HG03565 (cell line): ENCODE results near the gene PDXDC1.
"Not testable (repeated sequence)": the region's sequence is repeated elsewhere in the genome, so short reads cannot be mapped to it uniquely, and the experiment has no call there.

Source experiments
- ATAC-seq: cut with Tn5 transposase; IDR thresholded peaks from one replicate; pipeline ENCODE4 v1.9.1; 2021; ENCODE audit warnings: mild to moderate bottlenecking, moderate library complexity; ENCODE audit not compliant: unreplicated experiment

The PDXDC1 gene

GRCh38 chr16:15062085-15062810 lies 87.4 kb downstream of the PDXDC1 start:
- ATAC-seq = not testable (repeated sequence)

DNA sequence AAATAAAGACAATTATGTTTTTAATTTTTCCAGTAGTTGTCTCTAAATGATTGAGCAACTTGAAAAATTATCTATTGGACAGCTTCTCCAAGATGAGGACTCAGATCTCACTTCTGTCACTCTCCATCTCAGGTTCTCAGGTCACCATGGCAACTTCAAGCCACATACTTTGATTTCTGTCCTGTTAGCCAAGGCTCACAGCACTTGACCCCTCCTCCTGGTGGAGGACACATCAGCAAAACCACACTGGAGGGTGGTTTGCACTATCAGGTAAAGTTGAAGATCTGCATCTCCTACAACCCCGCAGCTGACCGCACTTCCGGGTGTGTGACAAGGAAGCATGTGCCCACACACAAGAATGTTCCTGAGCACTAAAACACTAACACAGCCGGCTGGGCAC lies 91.1 kb downstream of the PDXDC1 start:
- ATAC-seq = not testable (repeated sequence)

GRCh38 chr16:15066690-15067089 lies 91.9 kb downstream of the PDXDC1 start:
- ATAC-seq = not testable (repeated sequence)

DNA sequence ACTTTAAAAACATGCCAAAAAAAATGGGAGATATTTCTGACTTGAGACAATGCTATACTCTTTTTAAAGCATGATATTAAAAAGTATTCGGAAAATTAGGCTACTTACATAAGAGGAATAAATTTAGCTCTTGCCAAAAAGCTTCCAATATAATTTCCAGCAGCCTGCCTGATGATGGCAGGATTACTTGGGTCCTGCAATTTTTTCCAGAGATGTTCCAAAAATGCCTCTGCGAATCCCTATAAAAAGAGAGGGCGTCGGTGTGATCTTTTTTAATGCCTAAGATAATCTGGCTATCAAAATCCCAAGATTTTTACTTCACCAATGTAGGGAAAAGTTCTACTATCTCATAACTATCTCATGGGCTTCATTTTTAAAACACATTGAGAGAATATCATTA lies 96.2 kb downstream of the PDXDC1 start:
- not testable (repeated sequence) for ATAC-seq

DNA sequence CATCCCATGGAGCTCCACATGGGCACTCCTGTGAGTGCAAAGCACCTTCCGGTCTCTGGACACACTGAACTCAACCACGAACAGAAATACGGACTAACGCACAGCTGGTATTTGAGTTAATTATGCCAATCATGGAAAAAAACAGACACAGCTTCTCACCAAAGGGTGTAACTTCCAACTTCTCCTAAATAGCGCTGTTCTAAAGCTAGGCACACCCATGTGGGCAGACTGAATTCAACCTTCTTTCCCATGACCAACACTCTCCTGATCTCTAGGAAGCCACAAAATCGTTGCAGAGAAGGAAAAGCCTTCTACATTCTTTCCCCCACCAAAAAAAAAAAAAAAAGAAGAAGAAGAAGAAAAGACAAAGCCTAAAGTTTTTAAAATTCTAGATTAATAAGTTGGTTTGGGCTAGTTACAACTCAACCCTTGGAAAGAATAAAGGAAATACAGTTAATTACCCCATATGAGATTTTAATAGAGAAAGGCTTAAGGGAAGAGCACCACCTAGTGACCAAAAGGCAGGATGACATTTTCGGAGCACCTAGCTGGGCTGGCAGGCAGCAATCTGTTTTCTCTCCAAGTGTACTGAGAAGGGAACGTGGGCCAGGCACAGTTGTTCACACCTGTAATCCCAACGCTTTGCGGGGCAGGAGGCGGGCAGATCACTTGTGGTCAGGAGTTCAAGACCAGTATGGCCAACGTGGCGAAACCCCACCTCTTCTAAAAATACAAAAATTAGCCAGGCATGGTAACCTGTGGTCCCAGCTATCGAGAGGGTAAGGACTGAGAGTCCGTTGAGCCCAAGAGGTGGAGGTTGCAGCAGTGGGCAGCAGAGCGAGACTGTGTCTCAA lies 97.3 kb downstream of the PDXDC1 start:
- ATAC-seq = not testable (repeated sequence)

- no peak for ATAC-seq
These were observed 98.3 kb downstream of the PDXDC1 start for GRCh38 chr16:15073101-15073500.

DNA sequence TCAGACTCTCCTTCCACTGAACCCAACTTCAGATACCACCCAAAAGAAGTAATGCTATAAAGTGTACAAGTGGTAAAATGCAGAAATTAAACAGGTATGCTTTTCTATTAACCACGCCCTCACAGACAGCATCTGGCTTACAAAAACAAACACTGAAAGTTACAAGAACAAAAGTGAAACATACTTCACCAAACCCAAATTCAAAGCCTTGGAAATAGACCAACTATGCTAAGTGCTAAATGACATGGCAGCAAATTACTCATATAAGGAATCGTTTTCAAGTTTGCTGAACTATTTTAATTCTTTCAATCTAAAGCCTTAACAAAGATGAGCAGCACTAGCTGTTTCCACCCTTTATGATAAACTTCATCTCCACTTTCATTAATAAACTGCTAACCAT lies 101.3 kb downstream of the PDXDC1 start:
- ATAC-seq = not testable (repeated sequence)

DNA sequence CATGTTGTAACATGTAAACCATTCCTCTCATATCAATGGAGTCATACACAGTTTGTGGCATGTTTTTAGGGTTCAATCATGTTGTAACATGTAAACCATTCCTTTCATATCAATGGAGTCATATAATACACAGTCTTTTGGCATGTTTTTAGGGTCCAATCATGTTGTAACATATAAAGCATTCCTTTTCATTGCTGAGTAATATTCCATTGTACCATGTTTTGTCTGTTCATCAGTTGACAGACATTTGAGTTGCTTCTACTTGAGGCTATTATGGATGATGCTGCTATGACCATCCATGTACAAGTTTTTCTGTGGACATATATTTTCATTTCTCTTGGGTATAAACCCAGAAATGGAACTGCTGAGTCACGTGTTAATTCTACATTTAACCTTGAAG lies 106.1 kb downstream of the PDXDC1 start:
- ATAC-seq = not testable (repeated sequence)

GRCh38 chr16:15082788-15083187 lies 108.0 kb downstream of the PDXDC1 start:
- ATAC-seq = not testable (repeated sequence)

GRCh38 chr16:15090663-15091269 lies 115.9 kb downstream of the PDXDC1 start:
- ATAC-seq = not testable (repeated sequence)

DNA sequence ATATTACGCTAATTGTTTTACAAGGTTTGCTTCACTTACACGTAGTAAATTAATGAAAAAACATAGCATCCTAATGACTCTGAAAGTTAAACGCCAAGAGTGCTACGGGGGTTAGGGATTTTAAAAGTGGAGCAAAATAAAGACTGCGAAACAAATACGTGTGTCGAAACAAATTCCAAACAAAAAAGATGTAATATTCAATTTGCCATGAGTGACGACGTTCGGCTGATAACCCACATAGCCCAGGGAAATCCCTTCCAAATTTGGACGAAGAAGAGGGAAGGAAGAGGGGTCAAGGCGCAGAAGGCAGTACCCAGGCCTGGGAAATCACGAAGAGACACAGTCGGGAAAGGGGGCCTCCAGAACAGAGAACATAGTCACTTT lies 118.7 kb downstream of the PDXDC1 start:
- not testable (repeated sequence) for ATAC-seq

GRCh38 chr16:15093955-15094827 lies 119.4 kb downstream of the PDXDC1 start, which contains the start of gene RRN3:
TSS of gene RRN3 (minus strand) at chr16:15094272. CDS start at chr16:15094233, 39 bp downstream.
- peak; percentile 96 for ATAC-seq

GRCh38 chr16:15096583-15096972 lies 121.8 kb downstream of the PDXDC1 start:
- not testable (repeated sequence) for ATAC-seq

DNA sequence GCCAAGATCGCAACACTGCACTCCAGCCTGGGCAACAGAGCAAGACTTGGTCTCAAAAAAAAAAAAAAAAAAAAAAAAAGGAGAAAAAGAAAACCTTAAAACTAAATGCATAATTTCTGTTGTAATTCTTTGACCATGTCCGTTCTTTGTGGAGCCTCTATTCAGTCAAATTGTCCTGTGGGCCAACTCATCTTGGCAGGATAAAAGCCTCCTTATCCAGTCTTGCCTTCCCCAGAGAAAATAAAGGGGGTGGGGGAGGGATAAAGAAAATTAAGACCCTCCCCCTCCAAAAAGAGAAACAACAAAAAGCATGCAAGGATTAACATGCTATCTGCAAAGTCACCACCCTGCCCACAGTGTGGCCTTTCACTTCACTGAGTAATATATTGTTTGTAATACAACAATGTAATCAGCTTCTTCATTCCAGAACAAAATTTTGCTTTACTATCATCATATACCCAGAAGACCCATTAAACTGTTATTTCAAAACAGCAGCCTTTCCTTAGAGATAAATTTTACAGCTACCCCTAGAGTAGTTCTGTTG lies 124.6 kb downstream of the PDXDC1 start:
- not testable (repeated sequence) for ATAC-seq

- ATAC-seq = not testable (repeated sequence)
These were observed 125.7 kb downstream of the PDXDC1 start for GRCh38 chr16:15100372-15100987.

DNA sequence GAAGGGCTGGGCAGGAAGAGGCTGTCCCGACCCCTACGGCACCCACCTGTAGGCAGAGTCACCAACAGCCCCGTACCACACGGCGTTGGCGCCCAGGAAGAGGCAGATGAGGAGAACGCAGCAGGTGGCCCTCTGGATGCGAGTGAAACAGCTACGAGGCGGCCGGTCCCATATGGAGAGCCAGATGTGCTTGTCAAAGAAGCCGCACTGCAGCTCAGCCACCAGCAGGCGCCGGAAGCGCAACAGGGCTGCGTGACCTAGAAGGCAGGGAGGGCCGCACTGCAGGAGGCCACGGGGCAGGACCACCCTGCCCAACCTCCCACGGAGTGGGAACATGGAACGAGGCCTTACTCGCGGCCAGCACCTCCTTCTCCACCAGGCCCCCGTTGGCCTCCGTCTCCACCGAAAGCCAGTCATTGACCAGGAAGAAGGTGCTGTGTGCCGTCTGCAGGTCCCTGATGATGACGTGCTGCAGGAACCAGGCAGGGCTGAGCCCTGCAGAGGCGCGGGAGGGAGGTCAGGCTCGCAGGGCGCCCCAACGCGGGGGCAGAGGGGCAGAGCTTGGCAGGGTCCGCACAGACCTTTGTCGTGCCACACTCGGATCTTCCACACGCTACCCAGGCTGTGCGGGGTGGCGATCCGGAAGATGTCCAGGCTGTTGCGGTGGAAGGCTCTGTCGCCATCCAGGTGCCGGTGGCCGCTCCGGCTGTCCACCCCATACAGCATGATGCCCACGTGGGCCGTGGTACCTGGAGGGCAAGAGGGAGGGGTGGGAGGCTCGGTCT lies 153.0 kb downstream of the PDXDC1 start:
- ATAC-seq = not testable (repeated sequence)

DNA sequence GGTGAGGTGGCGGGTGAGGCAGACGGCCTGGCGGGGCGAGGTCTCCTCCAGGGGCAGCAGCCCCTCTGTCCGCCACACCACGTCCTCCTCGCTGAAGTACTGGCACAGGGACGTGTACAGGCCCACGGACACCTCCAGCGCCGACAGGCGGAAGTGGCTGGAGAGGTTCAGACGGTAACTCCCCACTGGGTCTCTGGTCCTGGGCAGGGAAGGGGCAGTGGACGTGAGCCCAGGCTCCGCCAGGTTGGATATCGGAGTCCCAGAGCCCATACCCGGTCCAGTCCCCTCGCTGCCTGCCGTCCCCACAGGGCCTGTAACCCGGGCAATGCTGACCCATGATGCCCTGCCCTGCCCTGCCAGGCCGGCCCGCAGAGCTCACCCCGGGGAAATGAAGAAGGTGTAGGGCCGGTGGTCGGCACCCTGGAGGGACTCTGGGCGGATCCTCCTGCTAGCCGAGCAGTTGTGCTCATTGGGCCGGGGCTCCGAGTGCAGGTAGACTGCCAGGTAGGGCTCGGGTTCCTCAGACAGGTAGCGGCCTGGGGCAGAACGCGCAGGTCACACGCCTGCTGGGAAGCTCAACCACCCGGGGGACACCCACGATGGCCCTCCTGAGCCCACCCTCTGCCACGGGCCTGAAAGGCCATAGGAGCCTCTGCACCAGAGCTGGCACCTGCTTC lies 155.6 kb downstream of the PDXDC1 start:
- not testable (repeated sequence) for ATAC-seq

DNA sequence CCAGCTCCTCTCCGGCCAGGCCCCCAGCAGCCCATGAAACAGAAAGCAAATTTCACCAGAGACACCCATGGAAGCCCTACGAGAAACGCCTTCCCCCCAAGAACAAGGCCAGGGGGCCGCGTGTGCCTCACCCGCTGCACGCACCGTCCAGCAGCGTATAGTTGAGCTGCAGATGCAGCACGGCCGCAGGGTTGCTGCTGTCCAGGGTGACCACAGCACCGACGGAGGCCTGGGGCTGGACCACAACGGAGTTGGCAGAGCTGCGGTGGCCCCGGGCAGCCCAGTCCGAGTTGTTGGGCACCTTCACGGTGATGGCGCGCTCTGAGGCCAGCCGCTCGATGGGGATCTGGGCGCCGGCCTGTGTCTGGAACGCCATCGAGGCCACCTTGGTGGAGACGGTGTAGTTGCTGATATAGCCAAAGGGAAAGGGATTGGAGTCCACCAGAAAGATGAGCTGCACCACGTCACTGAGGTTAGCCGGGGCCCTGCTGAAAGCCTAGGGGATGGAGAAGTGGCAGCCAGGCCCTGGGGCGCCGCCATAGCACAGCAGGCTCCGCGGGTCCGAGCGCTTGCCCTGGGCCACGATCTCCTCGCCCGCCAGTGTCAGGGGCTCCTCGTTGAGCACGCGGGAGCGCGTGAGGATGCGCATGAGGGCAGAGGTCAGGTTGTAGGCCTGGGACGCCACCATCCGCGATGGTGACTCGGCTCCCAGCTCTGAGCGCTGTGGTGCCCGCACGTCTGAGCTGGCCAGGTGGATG lies 156.3 kb downstream of the PDXDC1 start:
- not testable (repeated sequence) for ATAC-seq
